ENCODE results near the gene NECAP2.

DNA sequence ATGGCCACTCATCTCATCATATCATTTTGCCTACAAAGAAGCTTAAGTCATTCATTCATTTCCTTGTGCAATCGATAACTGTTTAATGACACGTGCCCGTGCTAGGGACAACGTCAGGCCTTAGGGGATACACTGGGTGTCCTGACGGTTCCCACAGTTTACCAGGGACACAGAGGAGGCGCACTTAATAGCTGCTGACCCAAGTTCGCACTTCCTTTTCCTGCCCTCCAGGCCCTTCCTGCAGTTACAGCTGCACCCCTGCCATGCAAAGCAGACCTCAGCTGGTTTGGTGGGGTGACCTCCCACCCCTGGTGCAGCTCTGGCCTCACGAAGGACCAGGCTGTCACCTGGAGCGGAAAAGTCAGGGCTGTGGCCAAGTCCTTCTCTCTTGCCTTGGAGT, 7.5 kb upstream of the NECAP2 start:
- TF ChIP-seq EZH2phosphoT487 (IDR thresholded peaks at IDR 0.05; ENCODE audit: low read length) (no peak), EZH2 (optimal IDR thresholded peaks at IDR 0.05; ENCODE audit: low read depth, low read length) (no peak)
- TF ChIP-seq, protein P1, sequence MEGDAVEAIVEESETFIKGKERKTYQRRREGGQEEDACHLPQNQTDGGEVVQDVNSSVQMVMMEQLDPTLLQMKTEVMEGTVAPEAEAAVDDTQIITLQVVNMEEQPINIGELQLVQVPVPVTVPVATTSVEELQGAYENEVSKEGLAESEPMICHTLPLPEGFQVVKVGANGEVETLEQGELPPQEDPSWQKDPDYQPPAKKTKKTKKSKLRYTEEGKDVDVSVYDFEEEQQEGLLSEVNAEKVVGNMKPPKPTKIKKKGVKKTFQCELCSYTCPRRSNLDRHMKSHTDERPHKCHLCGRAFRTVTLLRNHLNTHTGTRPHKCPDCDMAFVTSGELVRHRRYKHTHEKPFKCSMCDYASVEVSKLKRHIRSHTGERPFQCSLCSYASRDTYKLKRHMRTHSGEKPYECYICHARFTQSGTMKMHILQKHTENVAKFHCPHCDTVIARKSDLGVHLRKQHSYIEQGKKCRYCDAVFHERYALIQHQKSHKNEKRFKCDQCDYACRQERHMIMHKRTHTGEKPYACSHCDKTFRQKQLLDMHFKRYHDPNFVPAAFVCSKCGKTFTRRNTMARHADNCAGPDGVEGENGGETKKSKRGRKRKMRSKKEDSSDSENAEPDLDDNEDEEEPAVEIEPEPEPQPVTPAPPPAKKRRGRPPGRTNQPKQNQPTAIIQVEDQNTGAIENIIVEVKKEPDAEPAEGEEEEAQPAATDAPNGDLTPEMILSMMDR (IDR thresholded peaks at IDR 0.05; ENCODE audit: low read length), result no peak
